NCI-H69 (cell line): ENCODE measurements around the gene LTBP2.

Source experiments
- DNase-seq: peaks from one replicate; lab custom pipeline; 2025; lab: John Stamatoyannopoulos, UW

Gene LTBP2

DNA sequence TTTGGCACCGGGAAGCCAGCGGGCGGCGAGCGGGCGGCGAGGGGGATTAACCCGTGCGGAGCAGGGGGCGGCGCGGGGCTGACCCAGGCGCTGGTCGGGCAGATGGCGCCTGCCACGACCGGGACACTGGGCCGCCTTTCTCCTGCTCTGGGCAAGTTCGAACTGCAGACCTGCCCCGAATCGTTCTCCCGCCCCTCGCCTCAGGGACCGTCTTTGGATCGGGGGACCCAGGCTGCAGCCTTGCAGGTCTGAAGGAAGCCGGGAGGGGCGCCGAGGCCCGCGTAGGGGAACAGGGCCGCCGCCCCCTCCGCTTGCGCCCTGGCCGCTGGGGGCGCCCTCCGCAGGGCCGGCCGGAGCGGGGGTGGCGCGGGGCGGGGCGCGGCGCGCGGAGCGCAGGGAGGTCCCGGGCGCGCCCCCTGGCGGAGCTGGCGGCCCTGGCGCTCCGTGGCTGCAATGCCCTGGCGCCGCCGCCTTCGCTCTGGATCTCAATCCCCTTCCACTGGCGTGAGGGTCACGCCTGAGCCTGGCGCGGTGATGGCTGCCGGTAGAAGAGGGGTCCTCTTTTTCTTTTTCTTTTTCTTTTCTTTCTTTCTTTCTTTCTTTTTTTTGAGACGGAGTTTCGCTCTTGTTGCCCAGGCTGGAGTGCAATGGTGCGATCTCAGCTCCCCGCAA, 449 bp upstream of the LTBP2 start:
- DNase-seq = peak; percentile 93

DNA sequence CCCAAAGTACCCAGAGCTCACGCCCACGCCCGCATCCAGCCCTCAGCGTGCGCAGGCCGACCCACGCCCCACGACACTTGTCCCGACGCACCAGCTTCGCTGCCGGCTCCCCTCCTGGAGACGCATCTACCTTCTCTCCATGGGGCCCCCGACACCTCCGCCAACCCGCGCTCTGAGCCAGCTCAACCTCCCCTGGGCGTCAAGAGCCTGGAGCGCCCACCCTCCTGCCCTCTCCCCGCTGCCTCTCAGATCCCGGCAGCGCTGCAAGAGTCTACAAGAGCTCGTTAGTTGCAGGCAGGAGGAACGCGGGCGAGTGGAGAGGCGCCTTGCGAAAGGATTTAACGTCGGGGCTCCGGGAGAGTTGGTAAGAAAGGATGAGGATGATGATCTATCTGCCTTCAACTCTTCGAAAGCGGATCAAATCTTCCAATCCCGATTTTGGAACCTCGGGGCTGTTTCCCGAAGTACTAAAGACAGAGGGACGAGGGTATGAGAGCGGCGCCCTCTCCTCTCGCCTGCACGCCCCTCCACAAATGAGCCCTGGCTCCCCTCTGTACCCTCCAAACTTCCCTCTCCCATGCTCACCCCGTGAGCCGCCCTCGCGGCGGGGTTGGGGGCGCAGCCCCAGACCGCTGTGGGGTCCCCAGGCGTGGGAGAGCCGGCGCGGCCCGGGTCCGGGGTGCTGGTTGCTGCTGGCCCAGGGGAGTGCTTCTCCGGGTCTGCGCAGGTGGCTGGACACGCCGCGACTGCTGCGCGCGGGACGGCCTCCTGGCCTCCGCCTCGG, 979 bp downstream of the LTBP2 start:
- DNase-seq = no peak

DNA sequence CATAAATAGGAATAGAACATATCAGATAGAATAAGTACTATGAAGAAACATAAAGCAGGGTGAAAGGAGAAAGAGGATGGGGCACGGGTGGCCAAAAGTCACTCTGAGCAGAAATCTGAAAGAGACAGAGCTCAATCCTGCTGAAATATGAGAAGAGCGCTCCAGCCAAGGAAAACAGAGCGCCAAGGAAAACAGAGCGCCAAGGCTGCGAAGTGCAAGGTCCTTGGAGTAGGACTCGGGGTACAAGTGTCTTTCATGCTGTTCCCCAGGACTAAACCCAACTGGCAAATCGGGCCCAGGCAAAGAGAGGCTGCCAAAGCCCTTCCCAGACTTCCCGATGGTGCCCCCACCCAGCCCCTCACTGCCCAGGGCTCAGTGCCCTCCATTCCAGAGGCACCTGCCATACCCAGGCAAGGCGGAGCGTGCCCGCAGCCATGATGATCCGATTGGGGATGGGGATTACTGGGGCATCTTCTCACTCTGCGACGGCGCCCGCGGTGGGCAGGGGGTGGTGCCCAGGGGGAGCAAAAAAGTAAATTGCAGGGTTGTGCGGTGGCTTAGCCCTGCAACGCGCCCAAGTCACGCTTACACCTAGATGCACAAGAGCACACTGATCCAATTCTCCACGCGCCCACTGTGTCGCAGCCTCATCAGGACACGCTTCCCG, 1.7 kb downstream of the LTBP2 start:
- no peak for DNase-seq

- peak; percentile 44 for DNase-seq
Observed at GRCh38 chr14:74609721-74610120, 2.3 kb downstream of the LTBP2 start.

DNA sequence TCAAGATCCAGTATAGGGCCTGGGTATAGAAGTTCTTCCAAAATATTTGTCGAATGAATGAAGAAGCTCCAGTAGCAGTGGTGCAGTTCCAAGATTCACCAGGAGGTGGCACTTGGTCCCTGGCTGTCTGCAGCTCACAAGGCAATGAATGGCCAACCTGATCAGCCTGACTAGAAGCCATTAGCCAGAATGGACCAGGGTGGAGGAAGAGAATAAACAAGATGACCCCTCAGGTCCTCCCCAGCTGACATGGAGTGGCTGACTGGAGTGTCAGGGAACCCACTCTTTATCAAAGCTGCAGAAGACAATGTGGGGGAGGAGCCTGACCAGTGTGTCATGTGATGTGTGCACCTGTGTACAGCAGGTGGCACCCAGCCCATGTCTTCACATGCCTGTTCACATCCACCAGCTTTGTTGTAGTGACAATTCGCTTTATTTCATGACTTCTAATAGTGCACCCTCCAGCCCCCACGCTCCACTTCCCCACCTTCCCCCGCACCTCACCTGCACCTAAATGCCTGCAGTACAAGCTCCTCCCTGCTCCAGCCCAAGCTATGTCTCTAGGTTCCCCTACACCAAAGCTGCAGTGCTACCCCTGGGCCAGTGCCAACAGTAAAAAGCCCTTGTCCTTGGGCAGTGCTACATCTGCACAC, 3.0 kb downstream of the LTBP2 start:
- peak; percentile 92 for DNase-seq

GRCh38 chr14:74606727-74607126, 5.3 kb downstream of the LTBP2 start:
- DNase-seq = no peak

- no peak for DNase-seq
Observed at GRCh38 chr14:74605531-74606223, 6.4 kb downstream of the LTBP2 start.

GRCh38 chr14:74604911-74605310, 7.1 kb downstream of the LTBP2 start:
- DNase-seq = no peak

DNA sequence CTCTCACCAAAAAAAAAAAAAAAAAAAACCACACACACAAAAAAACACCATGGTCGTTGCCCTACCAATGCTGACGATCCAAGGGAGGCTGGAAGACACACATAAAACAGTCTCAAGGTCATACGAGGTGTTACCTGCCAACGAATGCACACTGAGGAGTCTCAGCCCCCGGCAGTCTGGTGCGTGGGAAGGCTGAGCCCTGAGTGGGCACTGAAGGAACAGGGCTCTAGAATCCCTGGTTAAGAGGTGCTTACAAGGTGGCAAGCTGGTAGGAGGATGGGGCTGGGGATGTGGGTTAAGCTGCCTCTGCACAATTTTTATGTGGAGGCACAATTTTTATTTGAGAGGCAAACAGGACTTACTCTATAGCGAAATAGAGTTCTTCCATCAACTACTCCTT, 7.9 kb downstream of the LTBP2 start:
- no peak for DNase-seq

DNA sequence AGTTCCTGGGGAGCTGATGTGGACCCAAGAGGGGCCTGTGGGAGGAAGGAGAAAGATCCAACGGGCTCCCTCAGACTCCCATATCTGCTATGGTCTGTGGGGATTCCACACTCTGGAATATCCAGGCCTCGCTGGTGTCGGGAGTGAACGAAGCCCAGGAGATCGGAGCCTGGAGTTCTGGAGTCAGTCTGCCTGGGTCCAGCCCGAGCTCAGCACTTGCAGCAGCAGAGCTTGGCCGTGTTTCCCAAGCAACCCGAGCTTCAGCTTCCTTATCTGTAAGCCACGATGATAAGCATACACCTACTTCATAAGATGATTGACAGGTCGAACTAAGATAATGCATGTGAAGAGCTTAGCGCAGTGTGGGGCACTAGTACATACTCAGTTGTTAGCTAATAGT, 10.1 kb downstream of the LTBP2 start:
- DNase-seq = no peak

GRCh38 chr14:74599946-74600345, 12.1 kb downstream of the LTBP2 start:
- DNase-seq = no peak

DNA sequence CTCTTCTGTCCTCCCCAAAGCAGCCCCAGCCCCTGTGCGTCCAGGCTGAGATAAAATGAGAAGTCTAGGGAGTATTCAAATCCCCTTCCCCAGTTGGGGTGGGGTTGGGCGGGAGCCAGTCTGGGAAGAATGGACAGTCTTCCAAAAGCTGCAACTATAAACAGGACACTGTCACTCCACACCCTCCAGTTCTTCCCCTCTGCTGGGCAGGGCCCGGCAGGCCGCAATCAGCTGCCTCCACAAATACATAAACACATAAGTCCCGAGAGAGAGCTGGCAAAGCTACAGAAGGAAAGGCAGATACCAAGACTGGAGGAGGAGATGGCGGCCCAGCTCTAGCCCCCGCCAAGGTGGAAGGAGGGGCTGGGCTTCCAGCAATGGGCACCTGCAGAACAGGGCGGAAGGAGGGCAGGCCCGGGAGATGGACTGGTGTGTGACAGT, 12.7 kb downstream of the LTBP2 start:
- no peak for DNase-seq

- DNase-seq = no peak
Observed at GRCh38 chr14:74596741-74597450, 15.1 kb downstream of the LTBP2 start.

DNA sequence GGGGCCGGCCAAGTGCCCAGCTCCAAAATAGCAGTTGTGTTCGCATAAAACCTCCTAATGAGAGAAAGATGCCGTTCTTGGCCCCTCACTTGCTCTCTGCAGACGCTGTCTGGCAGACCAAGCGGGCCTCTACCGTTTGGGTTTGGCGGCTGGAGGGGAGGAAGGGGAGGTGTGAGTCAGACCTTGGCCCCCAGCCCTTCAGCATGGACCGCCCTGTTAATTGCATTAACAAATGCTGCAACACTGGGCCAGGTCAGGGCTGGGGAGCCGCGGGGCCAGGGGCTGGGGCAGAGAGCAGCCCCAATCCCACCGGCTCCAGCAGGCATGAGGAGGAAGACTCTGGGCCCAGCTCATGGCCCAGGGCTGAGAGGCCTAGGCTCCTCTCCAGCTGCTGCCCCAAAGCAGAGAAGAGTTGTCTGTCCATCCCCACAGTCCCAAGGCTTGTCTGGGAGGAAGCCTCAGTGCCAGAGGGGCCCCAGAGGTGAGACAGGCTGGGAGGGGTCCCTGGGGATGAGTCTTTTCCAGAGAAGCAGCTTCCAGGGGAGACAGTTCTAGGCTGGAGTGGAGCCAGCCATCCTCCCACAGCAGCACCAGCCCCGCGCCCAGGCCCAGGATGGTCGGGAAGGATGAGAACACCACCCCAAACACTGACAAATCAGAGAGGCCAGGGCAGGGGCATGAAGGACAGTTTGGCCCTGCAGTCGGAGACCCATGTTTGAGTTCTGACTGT, 16.9 kb downstream of the LTBP2 start:
- DNase-seq = no peak

GRCh38 chr14:74594606-74595005, 17.4 kb downstream of the LTBP2 start:
- DNase-seq = no peak

DNA sequence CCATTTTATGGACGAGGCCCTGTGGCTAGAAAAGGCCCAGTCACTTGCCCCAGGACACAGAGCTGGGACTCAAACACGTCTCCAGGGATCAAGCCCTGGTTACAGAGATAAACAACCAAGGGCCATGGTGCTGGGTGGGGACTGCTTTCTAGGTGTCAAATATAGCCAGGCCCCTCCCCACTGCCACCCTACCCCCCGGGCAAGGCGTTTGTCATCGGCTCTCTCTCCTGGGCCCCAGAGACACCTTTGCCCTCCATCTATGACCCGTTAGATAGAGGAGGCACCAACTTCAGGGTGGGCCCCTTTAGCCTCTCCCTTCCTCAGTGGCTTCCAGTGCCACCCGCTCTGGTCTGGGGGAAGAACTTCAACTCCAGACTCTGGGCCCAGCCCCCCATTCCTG, 18.0 kb downstream of the LTBP2 start:
- no peak for DNase-seq

- DNase-seq = no peak
Observed at GRCh38 chr14:74593241-74593953, 18.6 kb downstream of the LTBP2 start.

GRCh38 chr14:74592476-74593201, 19.4 kb downstream of the LTBP2 start:
- no peak for DNase-seq

GRCh38 chr14:74591899-74592298, 20.1 kb downstream of the LTBP2 start:
- no peak for DNase-seq
